ENCODE measurements around the gene PLEKHM3.

DNA sequence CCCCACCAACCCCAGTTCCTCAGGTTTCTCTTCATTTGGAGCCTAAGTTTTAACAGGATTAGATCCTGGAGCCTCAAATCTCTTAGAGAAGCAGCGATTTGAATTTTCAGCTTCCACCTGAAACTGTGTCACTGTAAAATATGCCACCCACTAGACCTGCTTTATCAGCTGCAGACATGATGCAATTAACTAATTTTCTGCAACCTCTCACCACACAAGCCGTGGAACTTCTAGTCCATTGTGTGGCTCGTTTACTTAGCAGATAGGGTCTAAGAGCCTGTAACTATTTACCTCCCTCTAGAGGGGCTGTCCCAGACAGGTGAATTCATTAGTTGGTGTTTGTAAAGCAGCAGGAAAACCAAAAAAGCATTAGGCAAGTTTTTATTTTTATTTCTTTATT, 224.1 kb downstream of the PLEKHM3 start:
- TF ChIP-seq CTCF (conservative IDR thresholded peaks at IDR 0.05 in 1 of 2, IDR thresholded peaks at IDR 0.05 in 1 of 2; ENCODE audit: low read depth in 1 of 2, low read length in 2 of 2): no peak
- no peak for TF ChIP-seq EZH2 (IDR thresholded peaks at IDR 0.05; ENCODE audit: low read length, missing control alignments)

Measured in fibroblast of lung (primary cell).